Measurements from ENCODE around the gene RSPH1. TPM values are rescaled to one million over a fixed set of nuclear protein-coding genes. Genes with fewer than 3 reads are reported as not detected.

The RSPH1 gene
- total RNA-seq, 1 experiment from 2014 or later: not detected

- H3K36me3 ChIP-seq: no peaks in the 10 kb centered on the region
- no peaks in the 10 kb centered on the region for H3K9me3 ChIP-seq (replicated peaks)
- peaks cover 8% of the 10 kb centered on the region; the same call in 1 of the 2 replicates for H3K4me1 ChIP-seq
- peak; percentile 30 to 42 for DNase-seq
- H3K4me3 ChIP-seq: peak overlapping the region; percentile 27
- no peaks in the 10 kb centered on the region; the same call in 1 of the 2 replicates for H3K27me3 ChIP-seq
- H3K27ac ChIP-seq: no peak overlapping the region
Measured at GRCh38 chr21:42524341-42525028, 28.5 kb upstream of the RSPH1 start.

- Histone ChIP-seq H3K9me3 (replicated peaks) (no peaks in the 10 kb centered on the region), H3K4me1 (peaks cover 8% of the 10 kb centered on the region; the same call in 1 of the 2 replicates), H3K27ac (no peak overlapping the region), H3K27me3 (peaks cover under 1% of the 10 kb centered on the region; the same call in 1 of the 2 replicates), H3K4me3 (no peak overlapping the region), H3K36me3 (no peaks in the 10 kb centered on the region)
- DNase-seq: no peak
Measured at GRCh38 chr21:42523941-42524340, 27.9 kb upstream of the RSPH1 start.

- no peaks in the 10 kb centered on the region for H3K9me3 ChIP-seq (replicated peaks)
- no peaks in the 10 kb centered on the region for H3K36me3 ChIP-seq
- H3K27ac ChIP-seq: no peak overlapping the region
- H3K27me3 ChIP-seq: peaks cover 6% of the 10 kb centered on the region; the same call in 1 of the 2 replicates
- H3K4me3 ChIP-seq: no peak overlapping the region
- DNase-seq: no peak
- H3K4me1 ChIP-seq: peaks cover 8% of the 10 kb centered on the region; the same call in 1 of the 2 replicates
Measured at GRCh38 chr21:42523211-42523610, 27.2 kb upstream of the RSPH1 start.

- Histone ChIP-seq H3K9me3 (replicated peaks) (no peaks in the 10 kb centered on the region), H3K4me3 (no peak overlapping the region), H3K27ac (no peak overlapping the region), H3K4me1 (peaks cover 11% of the 10 kb centered on the region; the same call in 1 of the 2 replicates), H3K27me3 (peaks cover 6% of the 10 kb centered on the region; the same call in 1 of the 2 replicates), H3K36me3 (no peaks in the 10 kb centered on the region)
- DNase-seq: no peak
Measured at GRCh38 chr21:42522771-42523170, 26.7 kb upstream of the RSPH1 start.

GRCh38 chr21:42522271-42522670, 26.2 kb upstream of the RSPH1 start:
- Histone ChIP-seq H3K9me3 (replicated peaks) (no peaks in the 10 kb centered on the region), H3K27ac (no peak overlapping the region), H3K36me3 (no peaks in the 10 kb centered on the region), H3K27me3 (peaks cover 6% of the 10 kb centered on the region; the same call in 1 of the 2 replicates), H3K4me1 (peaks cover 11% of the 10 kb centered on the region; the same call in 1 of the 2 replicates), H3K4me3 (no peak overlapping the region)
- DNase-seq: no peak

- peaks cover 6% of the 10 kb centered on the region; the same call in 1 of the 2 replicates for H3K27me3 ChIP-seq
- no peaks in the 10 kb centered on the region for H3K9me3 ChIP-seq (replicated peaks)
Measured at GRCh38 chr21:42521805-42522204, 25.8 kb upstream of the RSPH1 start.

GRCh38 chr21:42521384-42521783, 25.4 kb upstream of the RSPH1 start:
- Histone ChIP-seq H3K4me3 (no peak overlapping the region), H3K4me1 (peaks cover 11% of the 10 kb centered on the region; the same call in 1 of the 2 replicates), H3K36me3 (no peaks in the 10 kb centered on the region), H3K9me3 (replicated peaks) (no peaks in the 10 kb centered on the region), H3K27me3 (peaks cover 6% of the 10 kb centered on the region; the same call in 1 of the 2 replicates), H3K27ac (no peak overlapping the region)
- no peak for DNase-seq

More at GRCh38 chr21:42521805-42522204, 25.8 kb upstream of the RSPH1 start:
- H3K4me3 ChIP-seq: no peak overlapping the region
- DNase-seq: no peak
- peaks cover 11% of the 10 kb centered on the region; the same call in 1 of the 2 replicates for H3K4me1 ChIP-seq
- H3K27ac ChIP-seq: no peak overlapping the region
- no peaks in the 10 kb centered on the region for H3K36me3 ChIP-seq

GRCh38 chr21:42520628-42521253, 24.7 kb upstream of the RSPH1 start:
- Histone ChIP-seq H3K4me3 (no peak overlapping the region), H3K36me3 (no peaks in the 10 kb centered on the region), H3K4me1 (peaks cover 11% of the 10 kb centered on the region; the same call in 1 of the 2 replicates), H3K27ac (no peak overlapping the region), H3K9me3 (replicated peaks) (no peaks in the 10 kb centered on the region), H3K27me3 (peaks cover 7% of the 10 kb centered on the region)
- no peak for DNase-seq

GRCh38 chr21:42518626-42519025, 22.6 kb upstream of the RSPH1 start:
- Histone ChIP-seq H3K4me1 (peaks cover 3% of the 10 kb centered on the region; the same call in 1 of the 2 replicates), H3K27ac (no peak overlapping the region), H3K9me3 (replicated peaks) (no peaks in the 10 kb centered on the region), H3K36me3 (no peaks in the 10 kb centered on the region), H3K4me3 (no peak overlapping the region), H3K27me3 (peaks cover 23% of the 10 kb centered on the region)
- DNase-seq: no peak

GRCh38 chr21:42518215-42518614, 22.2 kb upstream of the RSPH1 start:
- no peaks in the 10 kb centered on the region for H3K36me3 ChIP-seq
- H3K27ac ChIP-seq: no peak overlapping the region
- H3K4me1 ChIP-seq: peaks cover 3% of the 10 kb centered on the region; the same call in 1 of the 2 replicates
- no peak overlapping the region for H3K4me3 ChIP-seq
- DNase-seq: peak; percentile 25 to 40
- peaks cover 23% of the 10 kb centered on the region for H3K27me3 ChIP-seq
- H3K9me3 ChIP-seq (replicated peaks): no peaks in the 10 kb centered on the region

- H3K27ac ChIP-seq: no peak overlapping the region
- peaks cover 3% of the 10 kb centered on the region; the same call in 1 of the 2 replicates for H3K4me1 ChIP-seq
- no peak overlapping the region for H3K4me3 ChIP-seq
- H3K9me3 ChIP-seq (replicated peaks): no peaks in the 10 kb centered on the region
- H3K27me3 ChIP-seq: peaks cover 23% of the 10 kb centered on the region
- no peak for DNase-seq
- no peaks in the 10 kb centered on the region for H3K36me3 ChIP-seq
Measured at GRCh38 chr21:42515708-42516502, 19.9 kb upstream of the RSPH1 start.

GRCh38 chr21:42514883-42515228, 18.8 kb upstream of the RSPH1 start:
- Histone ChIP-seq H3K36me3 (no peaks in the 10 kb centered on the region), H3K27me3 (peaks cover 25% of the 10 kb centered on the region), H3K4me3 (no peak overlapping the region), H3K4me1 (peaks cover 3% of the 10 kb centered on the region; the same call in 1 of the 2 replicates), H3K9me3 (replicated peaks) (no peaks in the 10 kb centered on the region), H3K27ac (no peak overlapping the region)
- DNase-seq: no peak

GRCh38 chr21:42513985-42514882, 18.2 kb upstream of the RSPH1 start:
- Histone ChIP-seq H3K27me3 (peaks cover 25% of the 10 kb centered on the region), H3K4me3 (peak overlapping the region; percentile 26), H3K36me3 (no peaks in the 10 kb centered on the region), H3K27ac (no peak overlapping the region), H3K4me1 (peaks cover 3% of the 10 kb centered on the region; the same call in 1 of the 2 replicates), H3K9me3 (replicated peaks) (no peaks in the 10 kb centered on the region)
- no peak for DNase-seq
